MM.1S (cell line): Measurements from ENCODE around the gene IL1RAPL2.

Source experiments
- EZH2 ChIP-seq: fragments of 300-600 bp; sonication (generic); optimal IDR thresholded peaks from 2 replicates; pipeline ENCODE3; 2017; ENCODE audit warnings: low read depth, mild to moderate bottlenecking, antibody characterized with exemption, low read length, mixed read lengths
- TF ChIP-seq, protein P1 (sequence below): fragments of 300-600 bp; sonication (generic); IDR thresholded peaks from 2 replicates; pipeline ENCODE4 v1.5.1; 2016; ENCODE audit warnings: antibody characterized with exemption, low read length, mixed read lengths

DNA sequence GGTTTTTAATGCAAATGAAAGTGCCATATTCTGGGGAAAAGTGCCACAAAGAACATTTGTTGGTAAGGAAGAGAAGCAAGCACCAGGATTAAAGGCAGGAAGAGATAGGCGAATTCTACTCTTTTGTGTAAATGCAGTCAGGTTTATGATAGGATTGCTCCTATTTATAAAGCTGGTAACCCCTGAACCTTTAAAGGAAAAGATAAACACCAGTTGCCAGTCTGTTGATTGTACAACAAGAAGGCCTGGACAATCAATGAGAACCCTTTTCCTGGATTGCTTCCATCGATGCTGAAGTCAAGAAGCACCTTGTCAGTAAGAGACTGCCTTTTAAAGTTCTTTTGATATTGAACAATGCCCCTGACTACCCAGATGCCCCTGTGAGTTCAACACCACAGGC lies 1098.2 kb downstream of the IL1RAPL2 start:
- no peak for TF ChIP-seq EZH2
- TF ChIP-seq, protein P1, sequence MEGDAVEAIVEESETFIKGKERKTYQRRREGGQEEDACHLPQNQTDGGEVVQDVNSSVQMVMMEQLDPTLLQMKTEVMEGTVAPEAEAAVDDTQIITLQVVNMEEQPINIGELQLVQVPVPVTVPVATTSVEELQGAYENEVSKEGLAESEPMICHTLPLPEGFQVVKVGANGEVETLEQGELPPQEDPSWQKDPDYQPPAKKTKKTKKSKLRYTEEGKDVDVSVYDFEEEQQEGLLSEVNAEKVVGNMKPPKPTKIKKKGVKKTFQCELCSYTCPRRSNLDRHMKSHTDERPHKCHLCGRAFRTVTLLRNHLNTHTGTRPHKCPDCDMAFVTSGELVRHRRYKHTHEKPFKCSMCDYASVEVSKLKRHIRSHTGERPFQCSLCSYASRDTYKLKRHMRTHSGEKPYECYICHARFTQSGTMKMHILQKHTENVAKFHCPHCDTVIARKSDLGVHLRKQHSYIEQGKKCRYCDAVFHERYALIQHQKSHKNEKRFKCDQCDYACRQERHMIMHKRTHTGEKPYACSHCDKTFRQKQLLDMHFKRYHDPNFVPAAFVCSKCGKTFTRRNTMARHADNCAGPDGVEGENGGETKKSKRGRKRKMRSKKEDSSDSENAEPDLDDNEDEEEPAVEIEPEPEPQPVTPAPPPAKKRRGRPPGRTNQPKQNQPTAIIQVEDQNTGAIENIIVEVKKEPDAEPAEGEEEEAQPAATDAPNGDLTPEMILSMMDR = no peak
